ENCODE data around the gene SEC14L5.

Gene SEC14L5

DNA sequence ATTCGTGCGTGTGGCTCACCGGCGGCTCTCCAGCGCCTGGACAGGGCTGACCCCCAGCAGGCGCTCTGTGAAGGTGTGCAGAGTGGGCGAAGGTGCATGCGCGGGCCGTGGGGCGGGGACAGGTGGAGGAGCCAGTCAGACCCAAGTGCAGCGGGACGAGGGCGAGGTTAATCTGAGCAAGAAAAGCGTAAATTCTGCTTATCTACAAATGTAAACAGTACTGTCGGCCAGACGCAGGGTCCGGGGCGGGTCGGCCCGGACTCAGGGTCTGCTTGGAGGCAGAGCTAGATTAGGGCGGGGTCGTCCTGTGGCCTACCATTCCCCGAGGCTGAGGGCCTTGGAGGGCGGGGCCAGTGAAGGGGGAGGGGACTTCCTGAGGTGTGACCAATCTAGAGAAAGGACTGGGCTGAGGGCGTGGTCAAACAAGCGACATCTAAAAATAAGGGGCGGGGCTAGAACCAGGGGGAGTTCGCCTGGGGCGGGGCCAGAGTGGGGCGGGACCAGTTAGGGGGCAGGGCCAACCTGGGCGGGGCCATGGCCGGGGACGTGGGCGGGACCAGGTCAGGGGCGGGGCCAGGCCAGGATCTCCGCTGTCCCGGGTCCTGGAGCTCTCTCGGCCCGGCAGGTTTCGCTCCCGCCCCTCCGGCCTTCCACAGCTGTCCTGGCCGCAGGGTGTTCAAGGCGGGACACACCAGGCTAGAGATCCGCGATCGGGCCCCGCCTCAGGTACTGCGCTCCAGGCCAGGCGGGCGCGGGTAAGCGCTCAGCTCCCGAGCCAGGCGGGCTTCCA, at the start of gene SEC14L5:
Gene SEC14L5, plus strand, starts transcription at position 611 of the 790 bp plus-strand sequence. CDS start 994 bp downstream, outside the sequence.
- Histone ChIP-seq H3K27ac (ENCODE audit: low read depth in 2 of 2, low read length in 2 of 2) (peak within 1 kb of the TSS; percentile 84 to 90), H3K36me3 (ENCODE audit: control insufficient read depth in 2 of 2, insufficient read depth in 2 of 2, low read length in 2 of 2) (peaks cover 0 to 3% of the 10 kb centered on the region in 2 donors), H3K4me3 (ENCODE audit: low read length in 2 of 2) (peak within 1 kb of the TSS; percentile 70 to 77), H3K4me1 (ENCODE audit: control insufficient read depth in 2 of 2, insufficient read depth in 2 of 2, low read length in 2 of 2) (peaks cover 16 to 19% of the 10 kb centered on the region in 2 donors), H3K9ac (ENCODE audit: low read depth in 1 of 2, low read length in 2 of 2) (peak within 1 kb of the TSS; percentile 48 to 60), H3K9me3 (ENCODE audit: control insufficient read depth in 2 of 2, low read length in 2 of 2) (no peaks in the 10 kb centered on the region), H3K27me3 (ENCODE audit: control insufficient read depth in 2 of 2, insufficient read depth in 2 of 2, low read length in 2 of 2) (no peaks in the 10 kb centered on the region)

DNA sequence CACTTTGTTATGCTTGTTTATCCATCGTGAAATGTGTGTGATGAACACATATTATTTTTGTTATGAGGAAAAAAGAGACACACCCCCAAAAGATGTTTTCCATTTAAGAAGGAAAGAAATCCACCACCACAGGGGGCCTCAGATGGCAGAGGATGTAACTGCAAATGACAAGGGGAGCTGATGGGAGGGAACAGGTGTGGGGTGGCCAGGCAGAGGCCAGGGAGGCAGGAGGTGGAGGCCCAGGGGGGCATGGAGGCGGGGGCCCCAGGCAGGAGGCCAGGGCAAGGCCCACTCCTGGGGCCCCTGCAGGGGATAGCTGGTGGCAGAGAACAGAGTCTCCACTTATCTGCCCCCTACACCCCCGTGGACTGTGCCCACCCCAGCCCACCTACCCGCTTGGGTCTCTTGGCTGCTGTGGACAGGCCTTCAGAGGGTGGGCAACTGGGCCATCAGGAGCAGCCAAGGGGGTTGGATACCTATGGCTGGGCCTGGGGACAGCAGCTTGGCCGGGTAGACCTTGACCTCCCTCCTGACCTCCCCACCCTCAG, 49.2 kb upstream of the SEC14L5 start:
- H3K36me3 ChIP-seq (ENCODE audit: control insufficient read depth in 2 of 2, insufficient read depth in 2 of 2, low read length in 2 of 2) = no peaks in the 10 kb centered on the region

DNA sequence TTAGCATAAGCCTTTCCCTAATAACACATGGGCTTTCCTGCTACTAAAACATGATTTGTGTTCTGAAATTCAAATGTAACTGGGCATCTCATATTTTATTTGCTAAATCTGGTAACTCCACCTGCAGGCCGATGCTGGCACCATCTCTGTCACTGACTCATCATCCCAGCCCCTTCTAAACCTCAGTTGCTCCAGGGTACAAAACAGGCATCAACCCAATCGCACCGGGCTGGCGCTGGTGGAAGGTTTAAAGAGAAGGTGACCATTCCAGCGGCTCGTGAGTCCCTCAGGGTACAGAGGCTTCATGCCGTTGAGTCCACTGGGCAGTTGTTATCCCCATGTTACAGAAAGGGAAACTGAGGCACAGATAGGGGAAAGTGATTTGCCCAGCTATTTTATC, 48.3 kb upstream of the SEC14L5 start:
- H3K9ac ChIP-seq (ENCODE audit: low read depth in 1 of 2, low read length in 2 of 2) = no peak overlapping the region
- H3K27me3 ChIP-seq (ENCODE audit: control insufficient read depth in 2 of 2, insufficient read depth in 2 of 2, low read length in 2 of 2) = no peaks in the 10 kb centered on the region
- no peaks in the 10 kb centered on the region for H3K9me3 ChIP-seq (ENCODE audit: control insufficient read depth in 2 of 2, low read length in 2 of 2)
- H3K4me1 ChIP-seq (ENCODE audit: control insufficient read depth in 2 of 2, insufficient read depth in 2 of 2, low read length in 2 of 2) = no peaks in the 10 kb centered on the region
- no peaks in the 10 kb centered on the region for H3K36me3 ChIP-seq (ENCODE audit: control insufficient read depth in 2 of 2, insufficient read depth in 2 of 2, low read length in 2 of 2)
- H3K4me3 ChIP-seq (ENCODE audit: low read length in 2 of 2) = no peak overlapping the region
- no peak overlapping the region for H3K27ac ChIP-seq (ENCODE audit: low read depth in 2 of 2, low read length in 2 of 2)

More for the DNA sequence above, 49.2 kb upstream of the SEC14L5 start:
- Histone ChIP-seq H3K27me3 (ENCODE audit: control insufficient read depth in 2 of 2, insufficient read depth in 2 of 2, low read length in 2 of 2) (no peaks in the 10 kb centered on the region), H3K9ac (ENCODE audit: low read depth in 1 of 2, low read length in 2 of 2) (no peak overlapping the region), H3K4me1 (ENCODE audit: control insufficient read depth in 2 of 2, insufficient read depth in 2 of 2, low read length in 2 of 2) (no peaks in the 10 kb centered on the region), H3K27ac (ENCODE audit: low read depth in 2 of 2, low read length in 2 of 2) (no peak overlapping the region), H3K9me3 (ENCODE audit: control insufficient read depth in 2 of 2, low read length in 2 of 2) (no peaks in the 10 kb centered on the region), H3K4me3 (ENCODE audit: low read length in 2 of 2) (no peak overlapping the region)

DNA sequence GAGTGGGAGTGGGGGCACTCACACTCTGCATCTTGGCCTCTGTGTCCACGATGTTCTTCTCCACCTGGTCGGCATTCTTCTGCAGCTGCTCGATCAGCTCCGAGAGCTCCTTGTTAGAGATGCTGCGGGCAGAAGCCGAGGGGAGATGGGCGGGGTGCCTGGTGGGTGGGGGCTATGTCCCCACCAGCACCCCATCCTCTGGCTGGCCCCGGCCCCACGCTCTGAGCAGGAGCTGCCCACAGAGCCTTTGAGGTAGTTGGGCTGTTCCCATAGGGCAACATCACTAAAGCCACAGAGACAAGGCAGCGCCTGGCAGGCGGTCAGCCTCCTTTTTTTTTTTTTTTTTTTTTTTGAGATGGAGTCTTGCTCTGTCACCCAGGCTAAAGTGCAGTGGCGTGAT, 47.3 kb upstream of the SEC14L5 start:
- H3K27ac ChIP-seq (ENCODE audit: low read depth in 2 of 2, low read length in 2 of 2) = no peak overlapping the region
- H3K9ac ChIP-seq (ENCODE audit: low read depth in 1 of 2, low read length in 2 of 2) = no peak overlapping the region
- H3K9me3 ChIP-seq (ENCODE audit: control insufficient read depth in 2 of 2, low read length in 2 of 2) = no peaks in the 10 kb centered on the region
- no peak overlapping the region for H3K4me3 ChIP-seq (ENCODE audit: low read length in 2 of 2)
- no peaks in the 10 kb centered on the region for H3K4me1 ChIP-seq (ENCODE audit: control insufficient read depth in 2 of 2, insufficient read depth in 2 of 2, low read length in 2 of 2)
- no peaks in the 10 kb centered on the region for H3K36me3 ChIP-seq (ENCODE audit: control insufficient read depth in 2 of 2, insufficient read depth in 2 of 2, low read length in 2 of 2)
- no peaks in the 10 kb centered on the region for H3K27me3 ChIP-seq (ENCODE audit: control insufficient read depth in 2 of 2, insufficient read depth in 2 of 2, low read length in 2 of 2)

DNA sequence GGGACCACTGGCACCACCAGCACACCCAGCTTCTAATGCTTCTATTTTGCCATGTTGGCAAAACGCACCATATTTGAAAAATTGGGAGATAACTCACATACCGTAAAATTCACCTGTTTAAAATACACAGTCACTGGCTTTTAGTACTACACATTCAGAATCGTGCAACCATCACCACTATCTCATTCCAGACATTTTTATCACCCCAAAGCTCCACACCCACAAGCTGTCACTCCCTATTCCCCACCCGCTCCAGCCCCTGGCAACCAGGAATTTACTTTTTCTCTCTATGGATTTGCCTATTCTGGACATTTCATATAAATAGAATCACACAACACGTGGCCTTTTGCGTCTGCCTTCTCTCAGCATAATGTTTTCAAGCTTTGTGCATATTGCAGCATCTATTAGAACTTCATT, 46.2 kb upstream of the SEC14L5 start:
- no peak overlapping the region for H3K9ac ChIP-seq (ENCODE audit: low read depth in 1 of 2, low read length in 2 of 2)

DNA sequence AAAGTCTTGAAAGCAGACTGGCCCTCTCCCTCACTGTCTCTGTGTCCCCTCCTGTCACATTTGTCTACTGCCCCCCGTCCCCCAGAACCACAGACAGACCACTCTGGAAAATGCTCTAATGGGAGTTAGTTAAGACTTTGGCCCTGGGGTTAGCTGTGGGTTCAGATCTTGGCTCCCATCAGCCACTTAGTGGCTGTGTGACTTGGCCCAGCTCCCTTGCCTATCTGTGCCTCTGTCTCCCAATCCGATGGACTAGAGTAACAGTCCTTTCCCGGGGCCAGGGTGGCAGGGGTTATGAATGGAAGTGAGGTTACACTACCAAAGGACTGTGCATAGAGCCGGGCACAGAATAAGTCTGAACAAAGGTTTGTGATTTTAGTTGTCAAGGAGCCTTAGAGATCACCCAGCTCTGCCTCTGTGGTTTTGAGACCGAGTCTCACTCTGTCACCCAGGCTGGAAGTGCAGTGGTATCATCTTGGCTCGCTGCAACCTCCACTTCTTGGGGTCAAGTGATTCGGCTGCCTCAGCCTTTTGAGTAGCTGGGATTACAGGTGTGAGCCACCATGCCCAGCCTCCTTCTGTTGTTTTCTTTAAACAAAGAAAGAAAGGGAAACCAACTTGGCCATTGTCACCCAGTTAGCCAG, 44.9 kb upstream of the SEC14L5 start:
- no peaks in the 10 kb centered on the region for H3K9me3 ChIP-seq (ENCODE audit: control insufficient read depth in 2 of 2, low read length in 2 of 2)
- no peaks in the 10 kb centered on the region for H3K36me3 ChIP-seq (ENCODE audit: control insufficient read depth in 2 of 2, insufficient read depth in 2 of 2, low read length in 2 of 2)
- H3K9ac ChIP-seq (ENCODE audit: low read depth in 1 of 2, low read length in 2 of 2) = no peak overlapping the region
- no peak overlapping the region for H3K27ac ChIP-seq (ENCODE audit: low read depth in 2 of 2, low read length in 2 of 2)
- H3K4me3 ChIP-seq (ENCODE audit: low read length in 2 of 2) = no peak overlapping the region
- no peaks in the 10 kb centered on the region for H3K27me3 ChIP-seq (ENCODE audit: control insufficient read depth in 2 of 2, insufficient read depth in 2 of 2, low read length in 2 of 2)
- H3K4me1 ChIP-seq (ENCODE audit: control insufficient read depth in 2 of 2, insufficient read depth in 2 of 2, low read length in 2 of 2) = no peaks in the 10 kb centered on the region

More for the DNA sequence above, 46.2 kb upstream of the SEC14L5 start:
- Histone ChIP-seq H3K9me3 (ENCODE audit: control insufficient read depth in 2 of 2, low read length in 2 of 2) (no peaks in the 10 kb centered on the region), H3K36me3 (ENCODE audit: control insufficient read depth in 2 of 2, insufficient read depth in 2 of 2, low read length in 2 of 2) (no peaks in the 10 kb centered on the region), H3K4me1 (ENCODE audit: control insufficient read depth in 2 of 2, insufficient read depth in 2 of 2, low read length in 2 of 2) (no peaks in the 10 kb centered on the region), H3K27ac (ENCODE audit: low read depth in 2 of 2, low read length in 2 of 2) (no peak overlapping the region), H3K27me3 (ENCODE audit: control insufficient read depth in 2 of 2, insufficient read depth in 2 of 2, low read length in 2 of 2) (no peaks in the 10 kb centered on the region), H3K4me3 (ENCODE audit: low read length in 2 of 2) (no peak overlapping the region)

DNA sequence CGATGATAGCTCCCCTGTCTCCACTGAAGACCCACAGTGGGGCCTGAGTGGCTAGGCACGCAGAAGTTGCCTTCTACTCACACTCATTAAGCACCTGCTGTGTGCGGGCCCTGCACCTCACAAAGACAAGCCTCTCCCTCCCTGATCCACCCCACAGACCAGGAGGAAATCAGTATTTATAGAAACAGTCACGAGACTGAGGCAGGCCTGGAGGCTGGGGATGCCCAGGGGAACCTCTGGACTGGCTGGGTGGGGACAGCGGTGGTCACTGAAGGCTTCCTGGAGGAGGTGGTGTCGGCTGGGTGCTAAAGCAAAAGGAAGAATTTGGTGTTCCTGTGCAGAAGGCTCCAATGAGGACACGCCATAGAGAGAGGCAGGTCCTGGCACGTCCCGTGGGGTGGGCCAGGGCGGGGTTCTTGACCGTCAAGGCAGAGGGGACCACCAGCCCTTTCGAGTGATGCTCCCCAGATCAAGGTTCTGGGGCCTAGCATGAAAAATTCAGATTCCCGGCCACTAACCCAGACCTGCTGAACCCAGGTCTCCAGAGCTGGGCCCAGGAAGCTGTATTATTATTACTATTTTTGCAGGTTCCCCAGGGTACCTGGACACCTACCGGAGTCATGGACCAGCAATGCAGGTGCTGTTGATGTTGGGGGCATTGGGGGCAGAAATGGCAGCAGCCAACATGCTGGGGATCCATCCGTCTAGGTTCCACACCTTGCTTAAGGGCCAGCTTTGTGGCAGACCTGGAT, 44.2 kb upstream of the SEC14L5 start:
- no peak overlapping the region for H3K9ac ChIP-seq (ENCODE audit: low read depth in 1 of 2, low read length in 2 of 2)
- no peak overlapping the region for H3K27ac ChIP-seq (ENCODE audit: low read depth in 2 of 2, low read length in 2 of 2)
- H3K4me3 ChIP-seq (ENCODE audit: low read length in 2 of 2) = no peak overlapping the region
- no peaks in the 10 kb centered on the region for H3K9me3 ChIP-seq (ENCODE audit: control insufficient read depth in 2 of 2, low read length in 2 of 2)
- H3K27me3 ChIP-seq (ENCODE audit: control insufficient read depth in 2 of 2, insufficient read depth in 2 of 2, low read length in 2 of 2) = no peaks in the 10 kb centered on the region
- H3K4me1 ChIP-seq (ENCODE audit: control insufficient read depth in 2 of 2, insufficient read depth in 2 of 2, low read length in 2 of 2) = no peaks in the 10 kb centered on the region
- no peaks in the 10 kb centered on the region for H3K36me3 ChIP-seq (ENCODE audit: control insufficient read depth in 2 of 2, insufficient read depth in 2 of 2, low read length in 2 of 2)

DNA sequence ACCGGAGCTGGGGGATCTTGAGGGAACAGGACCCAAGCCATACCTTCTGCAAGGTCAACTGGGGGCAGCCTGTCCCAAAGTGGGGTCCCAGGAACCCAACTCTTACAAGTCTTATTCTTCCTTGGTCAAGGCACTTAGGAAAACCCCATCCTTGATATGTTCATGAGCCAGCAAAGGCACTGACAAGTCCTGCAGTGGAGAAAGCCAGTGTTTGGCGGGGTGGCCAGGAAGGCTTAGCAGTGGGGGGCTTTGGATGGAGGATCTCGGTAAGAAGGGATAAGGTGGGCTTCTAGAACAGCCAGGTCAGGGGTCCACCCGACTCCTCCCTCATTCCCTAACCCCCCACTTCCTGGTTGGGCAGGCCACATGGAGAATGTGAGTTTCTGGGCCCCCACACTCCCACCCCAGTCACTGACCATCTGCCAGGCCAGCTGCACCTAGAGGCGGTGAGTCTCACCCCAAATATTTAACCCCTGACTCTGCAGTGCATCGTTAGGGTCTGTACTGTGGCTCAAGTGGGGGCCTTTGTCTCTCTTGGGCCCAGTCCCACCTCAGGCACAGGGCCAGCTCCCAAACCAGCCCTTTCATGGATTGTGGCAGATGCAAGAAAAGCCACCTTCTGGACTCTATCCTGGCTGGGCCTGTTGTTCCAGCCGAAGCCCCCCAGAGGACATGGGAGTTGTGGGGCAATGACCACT, 43.5 kb upstream of the SEC14L5 start:
- H3K27me3 ChIP-seq (ENCODE audit: control insufficient read depth in 2 of 2, insufficient read depth in 2 of 2, low read length in 2 of 2) = no peaks in the 10 kb centered on the region
- no peak overlapping the region for H3K4me3 ChIP-seq (ENCODE audit: low read length in 2 of 2)
- H3K9me3 ChIP-seq (ENCODE audit: control insufficient read depth in 2 of 2, low read length in 2 of 2) = no peaks in the 10 kb centered on the region
- no peak overlapping the region for H3K9ac ChIP-seq (ENCODE audit: low read depth in 1 of 2, low read length in 2 of 2)
- H3K27ac ChIP-seq (ENCODE audit: low read depth in 2 of 2, low read length in 2 of 2) = no peak overlapping the region
- no peaks in the 10 kb centered on the region for H3K36me3 ChIP-seq (ENCODE audit: control insufficient read depth in 2 of 2, insufficient read depth in 2 of 2, low read length in 2 of 2)
- H3K4me1 ChIP-seq (ENCODE audit: control insufficient read depth in 2 of 2, insufficient read depth in 2 of 2, low read length in 2 of 2) = no peaks in the 10 kb centered on the region

DNA sequence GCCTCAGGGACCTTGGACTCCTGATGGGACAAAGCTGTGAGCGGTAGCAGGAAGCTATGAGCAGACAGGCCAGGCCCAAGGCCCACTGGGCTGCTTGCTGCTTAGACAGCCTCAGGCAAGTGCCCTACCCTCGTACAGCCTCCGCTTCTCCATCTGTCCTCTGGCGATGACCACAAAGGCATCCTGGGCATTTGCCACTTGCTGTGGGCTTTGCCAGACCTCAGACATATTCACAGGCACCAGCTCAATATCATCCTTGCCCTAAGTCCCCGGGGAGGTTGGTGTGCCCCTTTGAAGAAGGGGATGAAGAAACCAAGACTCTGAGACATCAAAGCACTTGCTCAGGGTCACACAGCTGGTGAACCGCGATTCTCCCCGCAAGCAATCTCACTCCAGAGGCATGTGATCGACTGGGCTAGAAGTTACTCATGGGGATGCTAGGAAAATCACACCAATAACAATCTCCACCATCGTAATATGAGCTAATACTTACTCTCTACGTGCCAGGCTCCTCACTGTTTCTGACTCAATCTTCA, 42.8 kb upstream of the SEC14L5 start:
- no peaks in the 10 kb centered on the region for H3K4me1 ChIP-seq (ENCODE audit: control insufficient read depth in 2 of 2, insufficient read depth in 2 of 2, low read length in 2 of 2)
- H3K9me3 ChIP-seq (ENCODE audit: control insufficient read depth in 2 of 2, low read length in 2 of 2) = no peaks in the 10 kb centered on the region
- H3K27ac ChIP-seq (ENCODE audit: low read depth in 2 of 2, low read length in 2 of 2) = no peak overlapping the region
- no peaks in the 10 kb centered on the region for H3K36me3 ChIP-seq (ENCODE audit: control insufficient read depth in 2 of 2, insufficient read depth in 2 of 2, low read length in 2 of 2)
- no peak overlapping the region for H3K4me3 ChIP-seq (ENCODE audit: low read length in 2 of 2)
- no peak overlapping the region for H3K9ac ChIP-seq (ENCODE audit: low read depth in 1 of 2, low read length in 2 of 2)
- H3K27me3 ChIP-seq (ENCODE audit: control insufficient read depth in 2 of 2, insufficient read depth in 2 of 2, low read length in 2 of 2) = no peaks in the 10 kb centered on the region

Data from mucosa of rectum (tissue), 2 donors.